SK-N-MC (cell line): ENCODE results near the gene ADGB.

Source experiments
- EZH2 ChIP-seq: fragments of 200-600 bp; sonication (generic); IDR thresholded peaks from one replicate; pipeline ENCODE4 v1.6.1; 2017; ENCODE audit warnings: antibody characterized with exemption
- FOXP2 ChIP-seq: optimal IDR thresholded peaks from 2 replicates; pipeline ENCODE3; 2011; ENCODE audit warnings: mild to moderate bottlenecking, moderate library complexity; ENCODE audit not compliant: insufficient read depth; ENCODE audit errors: extremely low read length, control extremely low read depth
- POLR2AphosphoS5 ChIP-seq: IDR thresholded peaks from 2 replicates; pipeline ENCODE4 v1.6.1; 2012; ENCODE audit warnings: mild to moderate bottlenecking, low read depth, low read length, borderline replicate concordance

GRCh38 chr6:146642921-146643320, 44.1 kb downstream of the ADGB start:
- TF ChIP-seq POLR2AphosphoS5 (no peak), EZH2 (no peak), FOXP2 (no peak)
